Gastroesophageal sphincter (tissue), 4 donors: ENCODE measurements around the gene UBE4A. TPM values are rescaled to one million over a fixed set of nuclear protein-coding genes. Genes with fewer than 3 reads are reported as not detected.

Experiments
- ATAC-seq: fragments of 150-250 bp; one replicate; pipeline ENCODE4 v1.9.1; 2016; ENCODE audit warnings: mild to moderate bottlenecking, moderate library complexity
- H3K27ac ChIP-seq, 4 donors: fragments of 200-600 bp; sonication (generic) in 3 of 4; 1 replicate in 3 of 4; 2 replicates in 1 of 4; pipeline ENCODE4 v1.5.1; 2016 to 2019
- H3K27me3 ChIP-seq: fragments of 200-600 bp; sonication (generic); one replicate; pipeline ENCODE4 v1.5.1; 2019
- H3K36me3 ChIP-seq, 2 donors: fragments of 200-600 bp; sonication (generic); one replicate each; pipeline ENCODE4 v1.5.1; 2019; ENCODE audit warnings: control low read depth in 1 of 2
- H3K4me1 ChIP-seq, 3 donors: fragments of 200-600 bp; sonication (generic); 1 replicate in 2 of 3; 2 replicates in 1 of 3; pipeline ENCODE4 v1.5.1; 2016 to 2019; ENCODE audit warnings: control low read depth in 2 of 3
- H3K4me3 ChIP-seq, 2 donors: fragments of 200-600 bp; sonication (generic); one replicate each; pipeline ENCODE4 v1.5.1; 2019; ENCODE audit warnings: mild to moderate bottlenecking in 1 of 2, moderate library complexity in 1 of 2
- H3K9me3 ChIP-seq, 3 donors: fragments of 200-600 bp; sonication (generic); one replicate each; pipeline ENCODE4 v1.5.1; 2017 to 2019; ENCODE audit warnings: control low read depth in 2 of 3
- CTCF ChIP-seq, 4 experiments: fragments of 200-600 bp in 2 of 4; fragments of 450-650 bp in 2 of 4; sonication (generic) in 1 of 4; IDR thresholded peaks; one replicate each; pipeline ENCODE4 v1.5.1; 2017 to 2019; ENCODE audit warnings: antibody characterized with exemption in 4 of 4, mild to moderate bottlenecking in 2 of 4, moderate library complexity in 2 of 4
- EP300 ChIP-seq: sonication (generic); formaldehyde crosslinking; IDR thresholded peaks from one replicate; pipeline ENCODE4 v1.6.1; 2017; ENCODE audit warnings: antibody characterized with exemption, mild to moderate bottlenecking
- POLR2A ChIP-seq, 2 donors: fragments of 450-650 bp; IDR thresholded peaks; one replicate each; pipeline ENCODE4 v1.6.1; 2017; ENCODE audit warnings: antibody characterized with exemption in 2 of 2, mild to moderate bottlenecking in 2 of 2, moderate library complexity in 1 of 2
- POLR2AphosphoS5 ChIP-seq: sonication (generic); formaldehyde crosslinking; IDR thresholded peaks from one replicate; pipeline ENCODE4 v1.6.1; 2017; ENCODE audit warnings: antibody characterized with exemption
- WGBS, 2 donors: methylation state at CpG; one replicate each; pipeline ENCODE4 v1.1.5; 2018; ENCODE audit warnings: low coverage in 1 of 2; 5-methylcytosine and 5-hydroxymethylcytosine counted together
- total RNA-seq, 4 donors: library from RNA; depleted of rRNA; stranded (reverse); fragments of >200 nt; gene quantifications; one replicate each; pipeline ENCODE4 v1.1.0, GENCODE V29; 2016

Gene UBE4A
- total RNA-seq, 4 donors from 2014 or later: 37.3 to 44.6 (median 42.8) TPM

GRCh38 chr11:118439646-118440045 lies 80.2 kb downstream of the UBE4A start:
- no peak for TF ChIP-seq POLR2A (IDR thresholded peaks at IDR 0.05)
- TF ChIP-seq POLR2AphosphoS5: no peak
- TF ChIP-seq EP300: no peak
- no peak for TF ChIP-seq CTCF (IDR thresholded peaks at IDR 0.05)
- Histone ChIP-seq H3K27me3 (no peaks in the 10 kb centered on the region), H3K4me3 (no peak overlapping the region), H3K4me1 (peaks cover 10 to 84% (median 28%) of the 10 kb centered on the region in 3 donors), H3K27ac (no peak overlapping the region), H3K36me3 (no peaks in the 10 kb centered on the region), H3K9me3 (no peaks in the 10 kb centered on the region)
- ATAC-seq: no peak

DNA sequence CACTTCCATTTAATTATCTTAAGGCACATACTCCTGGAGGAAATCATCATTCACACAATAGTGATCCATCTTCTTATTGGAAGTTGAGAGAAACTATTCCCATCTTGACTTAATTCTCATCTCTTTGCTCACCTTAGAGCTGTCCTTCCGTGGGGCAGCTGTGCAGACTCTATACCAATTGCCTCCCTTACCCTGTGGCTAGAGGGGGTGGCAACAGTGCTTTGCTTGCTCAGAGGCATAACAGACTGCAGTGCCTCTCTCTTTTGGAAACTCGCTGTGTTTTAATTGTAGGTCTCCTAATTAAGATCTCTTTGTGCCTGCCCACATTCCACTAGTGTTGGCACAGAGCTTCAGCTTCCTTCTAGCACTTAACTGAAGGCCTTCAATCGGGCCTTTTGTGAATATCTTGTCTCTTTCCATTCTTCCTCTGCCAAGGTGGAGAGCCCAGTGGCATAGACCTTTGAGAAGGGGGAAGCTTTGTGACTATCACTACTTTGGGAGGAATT lies 82.4 kb downstream of the UBE4A start:
- Histone ChIP-seq H3K4me3 (no peak overlapping the region), H3K27me3 (no peaks in the 10 kb centered on the region), H3K36me3 (no peaks in the 10 kb centered on the region), H3K27ac (no peak overlapping the region), H3K9me3 (no peaks in the 10 kb centered on the region), H3K4me1 (peaks cover 10 to 77% (median 28%) of the 10 kb centered on the region in 3 donors)
- 44 to 54% methylated on average over 3 of the region's 3 CpGs for WGBS, 2 donors
- ATAC-seq: no peak
- TF ChIP-seq POLR2A (IDR thresholded peaks at IDR 0.05): no peak
- TF ChIP-seq EP300: no peak

GRCh38 chr11:118442301-118442700 lies 82.9 kb downstream of the UBE4A start:
- Histone ChIP-seq H3K4me1 (peaks cover 10 to 78% (median 28%) of the 10 kb centered on the region in 3 donors), H3K36me3 (no peaks in the 10 kb centered on the region), H3K9me3 (no peaks in the 10 kb centered on the region), H3K4me3 (no peak overlapping the region), H3K27me3 (no peaks in the 10 kb centered on the region), H3K27ac (no peak overlapping the region)
- 54 to 64% methylated on average over 3 of the region's 3 CpGs for WGBS, 2 donors
- no peak for ATAC-seq
- no peak for TF ChIP-seq POLR2AphosphoS5
- no peak for TF ChIP-seq CTCF (IDR thresholded peaks at IDR 0.05)
- TF ChIP-seq EP300: no peak
- TF ChIP-seq POLR2A (IDR thresholded peaks at IDR 0.05): no peak

DNA sequence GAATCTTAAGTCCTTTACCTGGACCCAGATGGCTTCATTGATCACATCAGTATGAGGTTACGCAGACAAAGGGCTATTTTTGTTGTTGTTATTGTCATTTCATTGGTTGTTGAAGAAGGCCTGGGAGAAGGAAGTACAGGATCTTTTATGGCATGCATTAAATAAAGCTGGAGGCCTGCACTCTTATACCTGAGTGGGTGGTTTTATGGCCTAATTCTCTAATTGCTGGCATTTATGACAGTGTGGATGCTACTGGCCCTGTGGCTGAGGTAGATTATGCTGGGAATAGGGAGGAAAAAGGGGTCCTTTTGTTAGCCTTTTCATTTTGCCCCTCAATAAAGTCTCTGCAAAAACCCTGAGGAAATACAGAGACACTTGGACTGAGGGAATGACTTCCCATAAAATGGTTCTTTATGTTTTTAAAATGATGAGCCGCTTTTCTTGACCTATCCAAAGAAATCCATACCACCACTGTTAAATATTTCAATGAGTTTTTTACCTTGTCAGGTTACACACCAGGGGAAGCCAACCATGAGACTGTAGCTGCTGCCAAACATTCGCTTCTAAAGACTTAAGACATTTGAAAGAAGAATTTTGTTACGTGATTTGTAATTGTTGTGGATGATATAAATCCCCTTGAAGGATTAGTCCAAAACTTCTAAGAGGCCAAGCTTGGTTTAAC lies 83.6 kb downstream of the UBE4A start:
- Histone ChIP-seq H3K27me3 (no peaks in the 10 kb centered on the region), H3K4me1 (peaks cover 12 to 74% (median 28%) of the 10 kb centered on the region in 3 donors), H3K27ac (no peak overlapping the region), H3K36me3 (no peaks in the 10 kb centered on the region), H3K4me3 (no peak overlapping the region), H3K9me3 (no peaks in the 10 kb centered on the region)
- TF ChIP-seq POLR2AphosphoS5 (no peak), CTCF (IDR thresholded peaks at IDR 0.05) (no peak), EP300 (no peak), POLR2A (IDR thresholded peaks at IDR 0.05) (no peak)
- WGBS, 2 donors: 83% methylated on average over 4 of the region's 4 CpGs
- ATAC-seq: no peak

DNA sequence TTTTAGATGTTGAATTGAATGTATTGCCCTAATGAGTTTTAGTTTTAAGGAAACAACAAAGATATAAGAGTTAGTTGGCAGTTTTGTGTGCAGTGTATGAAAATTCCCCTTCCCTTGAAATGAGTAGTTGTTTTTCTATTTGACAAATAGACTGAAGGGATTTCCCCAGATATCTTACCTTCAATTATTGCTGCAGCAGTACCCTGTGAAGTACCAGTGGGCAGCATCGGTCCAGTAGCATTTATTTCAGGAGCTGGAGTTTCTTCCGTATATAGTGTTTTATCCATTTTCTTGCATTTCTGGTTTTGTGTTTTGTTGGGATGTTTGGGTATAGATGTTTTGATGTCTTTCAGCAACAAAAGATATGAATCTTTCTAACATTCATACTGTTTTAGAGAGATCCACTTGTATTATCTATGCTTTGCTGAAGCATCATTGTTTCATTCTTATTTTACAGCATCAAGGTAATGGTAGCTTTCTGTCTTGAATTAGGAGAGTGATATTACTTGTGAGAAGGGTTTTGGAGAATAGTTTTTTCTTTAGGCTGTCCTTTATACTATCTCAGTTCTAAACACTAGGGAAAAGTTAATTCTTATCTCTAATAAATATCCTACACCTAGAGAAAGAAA lies 84.3 kb downstream of the UBE4A start:
- Histone ChIP-seq H3K4me1 (peaks cover 12 to 74% (median 28%) of the 10 kb centered on the region in 3 donors), H3K27me3 (no peaks in the 10 kb centered on the region), H3K27ac (no peak overlapping the region), H3K36me3 (no peaks in the 10 kb centered on the region), H3K4me3 (no peak overlapping the region), H3K9me3 (no peaks in the 10 kb centered on the region)
- ATAC-seq: no peak
- no peak for TF ChIP-seq POLR2A (IDR thresholded peaks at IDR 0.05)
- no peak for TF ChIP-seq POLR2AphosphoS5
- TF ChIP-seq CTCF (IDR thresholded peaks at IDR 0.05): no peak
- no peak for TF ChIP-seq EP300
- WGBS, 2 donors: 71 to 82% methylated on average over 1 to 2 of the region's 2 CpGs
